ENCODE results near the gene LONP1.

Gene LONP1

DNA sequence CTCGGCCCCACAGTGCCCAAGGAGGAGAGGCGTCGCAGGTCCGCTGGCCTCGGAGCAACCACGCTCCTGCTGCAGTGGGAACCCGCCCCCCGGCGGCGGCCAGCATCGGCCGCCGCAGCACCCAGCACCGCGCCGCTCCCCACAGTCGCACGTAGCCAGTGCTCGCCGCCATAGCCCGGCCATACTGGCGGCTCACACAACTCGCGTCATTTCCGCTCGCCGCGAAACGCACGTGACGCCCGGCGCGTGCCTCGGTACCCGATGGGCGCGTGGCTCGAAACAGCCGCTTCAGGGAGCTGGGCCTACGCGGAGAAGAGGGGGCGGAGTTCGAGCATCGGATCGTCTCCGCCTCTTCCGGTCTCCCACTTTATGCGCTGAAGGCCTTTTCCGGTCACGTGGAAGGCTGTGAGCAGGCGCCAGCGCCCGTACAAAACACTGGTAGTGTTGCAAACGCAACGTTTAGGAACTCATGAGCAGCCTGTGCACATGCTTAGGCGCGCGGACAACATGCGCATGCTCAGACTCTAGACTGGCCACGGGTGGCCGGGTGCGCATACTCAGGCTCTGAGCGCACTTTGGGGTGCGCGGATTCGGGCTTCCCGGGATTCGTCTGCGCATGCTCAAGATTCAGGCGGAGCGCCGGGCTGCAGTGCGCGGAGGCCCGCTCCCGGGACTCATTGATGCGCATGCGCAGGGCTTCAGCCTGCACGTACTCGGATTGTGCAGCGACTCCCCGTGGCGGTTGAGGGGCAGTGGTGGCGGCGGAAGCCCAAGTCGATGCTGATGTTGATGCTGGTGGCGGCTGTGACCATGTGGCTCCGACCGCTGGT, at the start of gene LONP1, which contains the start of gene CATSPERD (continued):
- TF ChIP-seq, protein P1, sequence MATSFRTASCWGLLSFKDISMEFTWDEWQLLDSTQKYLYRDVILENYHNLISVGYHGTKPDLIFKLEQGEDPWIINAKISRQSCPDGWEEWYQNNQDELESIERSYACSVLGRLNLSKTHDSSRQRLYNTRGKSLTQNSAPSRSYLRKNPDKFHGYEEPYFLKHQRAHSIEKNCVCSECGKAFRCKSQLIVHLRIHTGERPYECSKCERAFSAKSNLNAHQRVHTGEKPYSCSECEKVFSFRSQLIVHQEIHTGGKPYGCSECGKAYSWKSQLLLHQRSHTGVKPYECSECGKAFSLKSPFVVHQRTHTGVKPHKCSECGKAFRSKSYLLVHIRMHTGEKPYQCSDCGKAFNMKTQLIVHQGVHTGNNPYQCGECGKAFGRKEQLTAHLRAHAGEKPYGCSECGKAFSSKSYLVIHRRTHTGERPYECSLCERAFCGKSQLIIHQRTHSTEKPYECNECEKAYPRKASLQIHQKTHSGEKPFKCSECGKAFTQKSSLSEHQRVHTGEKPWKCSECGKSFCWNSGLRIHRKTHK (tag by site-specific recombination; IDR thresholded peaks at IDR 0.05), result no peak
- TF ChIP-seq ZFHX2 (tag by site-specific recombination; conservative IDR thresholded peaks at IDR 0.05) (peak; percentile 72), EGR2 (tag by site-specific recombination; IDR thresholded peaks at IDR 0.05; ENCODE audit: low read depth) (peak; percentile 49; the same call in 1 of the 2 replicates), ZNF660 (tag by site-specific recombination; IDR thresholded peaks at IDR 0.05) (peak; percentile 63; the same call in 1 of the 2 replicates), ZNF621 (tag by site-specific recombination; IDR thresholded peaks at IDR 0.05) (no peak), ZNF610 (tag by site-specific recombination; IDR thresholded peaks at IDR 0.05; ENCODE audit: borderline replicate concordance) (peak; percentile 96), ELK4 (IDR thresholded peaks at IDR 0.05; ENCODE audit: borderline replicate concordance, low read depth, low read length) (no peak), SP3 (tag by site-specific recombination; IDR thresholded peaks at IDR 0.05) (peak; percentile 87), ZNF416 (tag by site-specific recombination; IDR thresholded peaks at IDR 0.05) (no peak), ZNF114 (tag by site-specific recombination; IDR thresholded peaks at IDR 0.05) (no peak), ZNF155 (tag by site-specific recombination; IDR thresholded peaks at IDR 0.05) (no peak), ZNF341 (tag by site-specific recombination; IDR thresholded peaks at IDR 0.05; ENCODE audit: low read depth) (peak; percentile 42; the same call in 1 of the 2 replicates), MZF1 (tag by site-specific recombination; IDR thresholded peaks at IDR 0.05; ENCODE audit: borderline replicate concordance) (no peak), SETDB1 (IDR thresholded peaks at IDR 0.05; ENCODE audit: insufficient read length, low read length) (no peak), KLF8 (tag by site-specific recombination; IDR thresholded peaks at IDR 0.05) (peak; percentile 42; the same call in 1 of the 2 replicates), ZNF214 (tag by site-specific recombination; IDR thresholded peaks at IDR 0.05; ENCODE audit: borderline replicate concordance) (no peak), IKZF3 (tag by site-specific recombination; IDR thresholded peaks at IDR 0.05) (no peak), ZBTB48 (tag by site-specific recombination; IDR thresholded peaks at IDR 0.05) (no peak)
- TF ChIP-seq, protein P2, sequence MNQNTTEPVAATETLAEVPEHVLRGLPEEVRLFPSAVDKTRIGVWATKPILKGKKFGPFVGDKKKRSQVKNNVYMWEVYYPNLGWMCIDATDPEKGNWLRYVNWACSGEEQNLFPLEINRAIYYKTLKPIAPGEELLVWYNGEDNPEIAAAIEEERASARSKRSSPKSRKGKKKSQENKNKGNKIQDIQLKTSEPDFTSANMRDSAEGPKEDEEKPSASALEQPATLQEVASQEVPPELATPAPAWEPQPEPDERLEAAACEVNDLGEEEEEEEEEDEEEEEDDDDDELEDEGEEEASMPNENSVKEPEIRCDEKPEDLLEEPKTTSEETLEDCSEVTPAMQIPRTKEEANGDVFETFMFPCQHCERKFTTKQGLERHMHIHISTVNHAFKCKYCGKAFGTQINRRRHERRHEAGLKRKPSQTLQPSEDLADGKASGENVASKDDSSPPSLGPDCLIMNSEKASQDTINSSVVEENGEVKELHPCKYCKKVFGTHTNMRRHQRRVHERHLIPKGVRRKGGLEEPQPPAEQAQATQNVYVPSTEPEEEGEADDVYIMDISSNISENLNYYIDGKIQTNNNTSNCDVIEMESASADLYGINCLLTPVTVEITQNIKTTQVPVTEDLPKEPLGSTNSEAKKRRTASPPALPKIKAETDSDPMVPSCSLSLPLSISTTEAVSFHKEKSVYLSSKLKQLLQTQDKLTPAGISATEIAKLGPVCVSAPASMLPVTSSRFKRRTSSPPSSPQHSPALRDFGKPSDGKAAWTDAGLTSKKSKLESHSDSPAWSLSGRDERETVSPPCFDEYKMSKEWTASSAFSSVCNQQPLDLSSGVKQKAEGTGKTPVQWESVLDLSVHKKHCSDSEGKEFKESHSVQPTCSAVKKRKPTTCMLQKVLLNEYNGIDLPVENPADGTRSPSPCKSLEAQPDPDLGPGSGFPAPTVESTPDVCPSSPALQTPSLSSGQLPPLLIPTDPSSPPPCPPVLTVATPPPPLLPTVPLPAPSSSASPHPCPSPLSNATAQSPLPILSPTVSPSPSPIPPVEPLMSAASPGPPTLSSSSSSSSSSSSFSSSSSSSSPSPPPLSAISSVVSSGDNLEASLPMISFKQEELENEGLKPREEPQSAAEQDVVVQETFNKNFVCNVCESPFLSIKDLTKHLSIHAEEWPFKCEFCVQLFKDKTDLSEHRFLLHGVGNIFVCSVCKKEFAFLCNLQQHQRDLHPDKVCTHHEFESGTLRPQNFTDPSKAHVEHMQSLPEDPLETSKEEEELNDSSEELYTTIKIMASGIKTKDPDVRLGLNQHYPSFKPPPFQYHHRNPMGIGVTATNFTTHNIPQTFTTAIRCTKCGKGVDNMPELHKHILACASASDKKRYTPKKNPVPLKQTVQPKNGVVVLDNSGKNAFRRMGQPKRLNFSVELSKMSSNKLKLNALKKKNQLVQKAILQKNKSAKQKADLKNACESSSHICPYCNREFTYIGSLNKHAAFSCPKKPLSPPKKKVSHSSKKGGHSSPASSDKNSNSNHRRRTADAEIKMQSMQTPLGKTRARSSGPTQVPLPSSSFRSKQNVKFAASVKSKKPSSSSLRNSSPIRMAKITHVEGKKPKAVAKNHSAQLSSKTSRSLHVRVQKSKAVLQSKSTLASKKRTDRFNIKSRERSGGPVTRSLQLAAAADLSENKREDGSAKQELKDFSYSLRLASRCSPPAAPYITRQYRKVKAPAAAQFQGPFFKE (tag by site-specific recombination; IDR thresholded peaks at IDR 0.05; ENCODE audit: borderline replicate concordance), result no peak
- TF ChIP-seq, protein P3, sequence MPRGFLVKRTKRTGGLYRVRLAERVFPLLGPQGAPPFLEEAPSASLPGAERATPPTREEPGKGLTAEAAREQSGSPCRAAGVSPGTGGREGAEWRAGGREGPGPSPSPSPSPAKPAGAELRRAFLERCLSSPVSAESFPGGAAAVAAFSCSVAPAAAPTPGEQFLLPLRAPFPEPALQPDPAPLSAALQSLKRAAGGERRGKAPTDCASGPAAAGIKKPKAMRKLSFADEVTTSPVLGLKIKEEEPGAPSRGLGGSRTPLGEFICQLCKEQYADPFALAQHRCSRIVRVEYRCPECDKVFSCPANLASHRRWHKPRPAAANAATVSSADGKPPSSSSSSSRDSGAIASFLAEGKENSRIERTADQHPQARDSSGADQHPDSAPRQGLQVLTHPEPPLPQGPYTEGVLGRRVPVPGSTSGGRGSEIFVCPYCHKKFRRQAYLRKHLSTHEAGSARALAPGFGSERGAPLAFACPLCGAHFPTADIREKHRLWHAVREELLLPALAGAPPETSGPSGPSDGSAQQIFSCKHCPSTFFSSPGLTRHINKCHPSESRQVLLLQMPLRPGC (tag by site-specific recombination; IDR thresholded peaks at IDR 0.05), result 0 out of 2 replicates have a peak, but pooled peaks have one; percentile 57
- TF ChIP-seq, protein P4, sequence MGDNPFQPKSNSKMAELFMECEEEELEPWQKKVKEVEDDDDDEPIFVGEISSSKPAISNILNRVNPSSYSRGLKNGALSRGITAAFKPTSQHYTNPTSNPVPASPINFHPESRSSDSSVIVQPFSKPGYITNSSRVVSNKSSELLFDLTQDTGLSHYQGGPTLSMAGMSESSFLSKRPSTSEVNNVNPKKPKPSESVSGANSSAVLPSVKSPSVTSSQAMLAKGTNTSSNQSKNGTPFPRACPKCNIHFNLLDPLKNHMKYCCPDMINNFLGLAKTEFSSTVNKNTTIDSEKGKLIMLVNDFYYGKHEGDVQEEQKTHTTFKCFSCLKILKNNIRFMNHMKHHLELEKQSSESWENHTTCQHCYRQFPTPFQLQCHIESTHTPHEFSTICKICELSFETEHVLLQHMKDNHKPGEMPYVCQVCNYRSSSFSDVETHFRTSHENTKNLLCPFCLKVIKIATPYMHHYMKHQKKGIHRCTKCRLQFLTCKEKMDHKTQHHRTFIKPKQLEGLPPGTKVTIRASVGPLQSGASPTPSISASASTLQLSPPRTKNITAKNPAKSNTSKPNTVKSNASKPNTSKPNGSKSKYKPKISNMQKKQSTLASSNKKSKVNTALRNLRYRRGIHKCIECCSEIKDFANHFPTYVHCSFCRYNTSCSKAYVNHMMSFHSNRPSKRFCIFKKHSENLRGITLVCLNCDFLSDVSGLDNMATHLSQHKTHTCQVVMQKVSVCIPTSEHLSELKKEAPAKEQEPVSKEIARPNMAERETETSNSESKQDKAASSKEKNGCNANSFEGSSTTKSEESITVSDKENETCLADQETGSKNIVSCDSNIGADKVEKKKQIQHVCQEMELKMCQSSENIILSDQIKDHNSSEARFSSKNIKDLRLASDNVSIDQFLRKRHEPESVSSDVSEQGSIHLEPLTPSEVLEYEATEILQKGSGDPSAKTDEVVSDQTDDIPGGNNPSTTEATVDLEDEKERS (tag by site-specific recombination; IDR thresholded peaks at IDR 0.05), result no peak
- TF ChIP-seq, protein P5, sequence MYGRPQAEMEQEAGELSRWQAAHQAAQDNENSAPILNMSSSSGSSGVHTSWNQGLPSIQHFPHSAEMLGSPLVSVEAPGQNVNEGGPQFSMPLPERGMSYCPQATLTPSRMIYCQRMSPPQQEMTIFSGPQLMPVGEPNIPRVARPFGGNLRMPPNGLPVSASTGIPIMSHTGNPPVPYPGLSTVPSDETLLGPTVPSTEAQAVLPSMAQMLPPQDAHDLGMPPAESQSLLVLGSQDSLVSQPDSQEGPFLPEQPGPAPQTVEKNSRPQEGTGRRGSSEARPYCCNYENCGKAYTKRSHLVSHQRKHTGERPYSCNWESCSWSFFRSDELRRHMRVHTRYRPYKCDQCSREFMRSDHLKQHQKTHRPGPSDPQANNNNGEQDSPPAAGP (tag by site-specific recombination; IDR thresholded peaks at IDR 0.05), result peak; percentile 56
